HG03025 (cell line): ENCODE data around the gene DNASE1L3.
A peak's percentile ranks its signal among the peaks of the same experiment; 100 is the strongest.

ENCODE experiments used
- ATAC-seq: cut with Tn5 transposase; IDR thresholded peaks from one replicate; pipeline ENCODE4 v1.9.1; 2021; ENCODE audit warnings: mild to moderate bottlenecking, moderate library complexity; ENCODE audit not compliant: unreplicated experiment, low FRiP score

Gene DNASE1L3

GRCh38 chr3:58180099-58180880, 30.5 kb downstream of the DNASE1L3 start:
- ATAC-seq, result no peak

- no peak for ATAC-seq
These were observed 31.3 kb downstream of the DNASE1L3 start for GRCh38 chr3:58179235-58180098.

GRCh38 chr3:58178528-58179234, 32.1 kb downstream of the DNASE1L3 start:
- ATAC-seq, result no peak

GRCh38 chr3:58177747-58178527, 32.8 kb downstream of the DNASE1L3 start:
- peak; percentile 52 for ATAC-seq

GRCh38 chr3:58176827-58177489, 33.8 kb downstream of the DNASE1L3 start:
- ATAC-seq, result no peak

- ATAC-seq, result no peak
These were observed 34.6 kb downstream of the DNASE1L3 start for GRCh38 chr3:58176185-58176530.

GRCh38 chr3:58175437-58176184, 35.2 kb downstream of the DNASE1L3 start:
- no peak for ATAC-seq

- no peak for ATAC-seq
These were observed 35.7 kb downstream of the DNASE1L3 start for GRCh38 chr3:58175187-58175436.

GRCh38 chr3:58173669-58174398, 36.9 kb downstream of the DNASE1L3 start:
- ATAC-seq, result no peak

- ATAC-seq, result no peak
These were observed 37.6 kb downstream of the DNASE1L3 start for GRCh38 chr3:58173029-58173668.

- ATAC-seq, result no peak
These were observed 39.6 kb downstream of the DNASE1L3 start for GRCh38 chr3:58171126-58171525.

GRCh38 chr3:58170376-58170775, 40.4 kb downstream of the DNASE1L3 start:
- no peak for ATAC-seq

- no peak for ATAC-seq
These were observed 41.4 kb downstream of the DNASE1L3 start for GRCh38 chr3:58169371-58169770.

GRCh38 chr3:58168498-58168897, 42.3 kb downstream of the DNASE1L3 start:
- ATAC-seq, result no peak

- ATAC-seq, result no peak
These were observed 43.1 kb downstream of the DNASE1L3 start for GRCh38 chr3:58167431-58168351.

- ATAC-seq, result no peak
These were observed 45.6 kb downstream of the DNASE1L3 start for GRCh38 chr3:58164906-58165821.
